GM12801 (cell line): ENCODE measurements around the gene POLR1C.

Experiments used
- TF ChIP-seq, protein P1 (sequence below): IDR thresholded peaks from one replicate; pipeline ENCODE4 v1.5.1; 2011; ENCODE audit warnings: control low read depth; ENCODE audit not compliant: insufficient read length; ENCODE audit errors: extremely low read depth

POLR1C gene

DNA sequence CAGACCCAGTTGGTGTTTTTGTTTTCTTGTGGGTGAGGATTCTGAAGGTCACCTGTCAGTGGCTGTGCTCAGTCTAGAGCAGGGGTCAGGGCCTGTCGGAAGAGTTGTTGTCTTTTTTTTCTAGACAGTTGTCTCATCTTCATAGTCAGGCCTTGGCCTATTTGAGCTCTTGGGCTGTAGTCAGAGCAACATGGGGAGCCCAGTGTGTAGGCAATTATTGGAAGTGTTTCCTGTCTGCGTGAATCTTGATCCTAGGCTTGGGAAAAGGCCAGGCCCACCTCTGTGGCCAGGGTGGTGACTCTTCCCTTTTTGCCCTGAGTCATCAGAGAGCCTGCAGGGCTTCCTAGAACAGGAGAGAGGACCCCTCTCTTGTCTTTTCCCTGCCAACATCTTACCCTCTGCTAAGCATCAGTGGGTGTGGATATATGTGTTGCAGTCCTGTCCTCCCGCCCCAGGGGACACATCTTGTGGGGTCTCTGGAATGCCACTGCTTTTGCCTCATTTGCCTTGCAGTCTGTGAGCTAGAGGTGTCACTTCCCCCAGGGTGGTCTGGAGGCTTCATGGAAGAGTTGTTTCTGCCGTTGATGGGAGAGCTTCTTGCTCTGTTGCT, 28.1 kb upstream of the POLR1C start:
- TF ChIP-seq, protein P1, sequence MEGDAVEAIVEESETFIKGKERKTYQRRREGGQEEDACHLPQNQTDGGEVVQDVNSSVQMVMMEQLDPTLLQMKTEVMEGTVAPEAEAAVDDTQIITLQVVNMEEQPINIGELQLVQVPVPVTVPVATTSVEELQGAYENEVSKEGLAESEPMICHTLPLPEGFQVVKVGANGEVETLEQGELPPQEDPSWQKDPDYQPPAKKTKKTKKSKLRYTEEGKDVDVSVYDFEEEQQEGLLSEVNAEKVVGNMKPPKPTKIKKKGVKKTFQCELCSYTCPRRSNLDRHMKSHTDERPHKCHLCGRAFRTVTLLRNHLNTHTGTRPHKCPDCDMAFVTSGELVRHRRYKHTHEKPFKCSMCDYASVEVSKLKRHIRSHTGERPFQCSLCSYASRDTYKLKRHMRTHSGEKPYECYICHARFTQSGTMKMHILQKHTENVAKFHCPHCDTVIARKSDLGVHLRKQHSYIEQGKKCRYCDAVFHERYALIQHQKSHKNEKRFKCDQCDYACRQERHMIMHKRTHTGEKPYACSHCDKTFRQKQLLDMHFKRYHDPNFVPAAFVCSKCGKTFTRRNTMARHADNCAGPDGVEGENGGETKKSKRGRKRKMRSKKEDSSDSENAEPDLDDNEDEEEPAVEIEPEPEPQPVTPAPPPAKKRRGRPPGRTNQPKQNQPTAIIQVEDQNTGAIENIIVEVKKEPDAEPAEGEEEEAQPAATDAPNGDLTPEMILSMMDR, result no peak

DNA sequence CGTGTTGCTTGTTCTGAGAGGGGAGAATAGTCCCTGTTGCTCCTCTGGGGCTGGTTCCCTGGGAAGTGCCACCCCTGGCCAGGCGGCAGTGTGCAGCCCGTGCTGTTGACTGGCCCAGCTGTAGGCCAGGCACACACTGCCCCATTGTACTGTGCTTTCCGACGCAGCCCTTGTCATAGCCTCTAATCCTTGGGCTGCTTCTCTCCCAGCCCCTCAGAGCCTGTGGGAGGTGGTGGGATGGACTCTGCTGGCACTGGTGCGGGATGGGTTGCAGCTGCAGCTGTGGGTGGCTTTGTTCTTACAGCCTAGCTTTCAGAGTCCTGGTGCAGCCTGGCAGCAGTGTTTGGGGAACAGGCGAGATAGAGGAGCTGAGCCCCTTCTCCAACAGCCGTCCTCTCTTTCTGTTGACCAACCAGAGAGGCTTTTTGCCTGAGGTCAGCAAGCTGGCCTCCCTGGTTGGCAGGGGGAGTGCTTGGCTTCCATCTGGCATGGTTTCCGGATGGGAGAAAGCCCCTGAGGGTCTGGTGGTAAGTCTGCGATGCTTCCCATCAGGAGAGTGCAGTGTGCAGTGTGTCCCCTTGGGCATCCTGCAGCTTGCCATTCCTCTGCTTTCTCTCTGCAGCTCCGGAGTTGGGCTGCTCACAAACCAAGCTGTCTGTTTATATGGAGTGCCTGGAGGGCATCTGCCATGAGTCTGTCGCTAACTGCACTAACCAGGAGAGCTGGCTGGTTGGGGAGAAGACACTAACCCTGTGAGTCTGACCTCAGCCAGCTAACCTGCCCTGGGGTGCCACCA, 27.4 kb upstream of the POLR1C start:
- TF ChIP-seq, protein P1, result no peak

DNA sequence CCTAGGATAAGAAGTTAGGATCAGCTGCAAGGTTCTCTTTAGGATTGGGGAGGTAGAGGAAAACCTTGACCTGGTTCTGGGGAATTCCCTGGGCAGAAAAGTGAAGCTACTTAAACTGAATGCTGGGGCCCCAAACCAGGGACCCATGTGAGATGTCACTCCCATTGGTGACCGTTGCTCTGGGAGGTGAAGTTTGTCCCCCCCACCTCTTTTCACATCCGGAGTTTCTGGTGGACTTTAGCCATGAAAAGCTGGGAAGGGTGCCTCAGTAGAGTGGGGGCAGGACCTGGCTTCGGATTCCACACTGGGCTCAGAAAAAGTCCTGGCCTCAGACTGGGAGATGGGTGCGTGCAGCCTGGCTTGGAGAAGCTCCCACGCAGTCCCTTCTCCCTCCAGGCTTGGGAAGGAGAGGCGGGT, 26.4 kb upstream of the POLR1C start:
- TF ChIP-seq, protein P1, result no peak

DNA sequence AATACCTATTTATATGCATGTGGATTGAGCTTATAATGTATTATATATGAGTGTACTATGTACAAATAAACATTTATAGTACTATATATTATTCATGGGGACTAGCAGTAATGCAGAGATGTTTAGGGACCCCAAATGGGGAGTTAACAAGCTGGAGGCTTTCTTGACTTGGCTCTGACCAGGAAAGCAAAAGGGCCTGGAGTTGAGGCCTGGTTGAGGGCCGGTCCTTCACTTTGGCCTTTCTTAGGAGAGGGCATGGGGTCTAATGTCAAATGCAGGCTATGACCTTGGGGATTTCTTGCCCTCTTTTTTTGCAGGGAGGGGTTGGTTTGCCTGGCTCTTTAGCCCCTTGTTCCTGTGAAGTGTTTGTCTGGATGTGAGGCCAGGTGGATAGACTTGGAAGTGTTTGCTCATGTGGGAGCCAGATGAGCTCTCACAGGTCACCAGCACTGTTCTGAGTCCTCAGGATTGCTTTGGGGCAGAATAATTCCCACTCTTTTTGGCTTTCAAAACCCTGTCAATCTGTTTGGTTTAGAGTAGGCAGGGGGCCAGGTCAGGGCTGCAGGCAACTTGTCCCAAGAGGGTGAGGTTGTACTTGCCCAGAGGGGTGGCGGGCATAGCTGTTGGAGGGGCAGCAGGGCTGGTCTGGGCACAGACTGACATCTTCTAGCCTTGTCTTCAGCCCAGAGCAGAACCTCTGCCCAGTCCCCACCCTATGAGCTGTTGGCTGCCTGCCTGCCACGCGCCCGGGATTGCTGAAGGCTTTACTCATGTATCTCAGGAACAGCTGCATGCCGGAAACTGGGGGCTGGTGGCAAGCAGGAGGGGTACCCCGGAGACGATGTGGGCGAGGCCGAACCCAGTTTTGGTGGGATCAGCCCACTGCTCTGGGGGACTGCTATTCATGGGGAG, 24.9 kb upstream of the POLR1C start:
- TF ChIP-seq, protein P1, result no peak

DNA sequence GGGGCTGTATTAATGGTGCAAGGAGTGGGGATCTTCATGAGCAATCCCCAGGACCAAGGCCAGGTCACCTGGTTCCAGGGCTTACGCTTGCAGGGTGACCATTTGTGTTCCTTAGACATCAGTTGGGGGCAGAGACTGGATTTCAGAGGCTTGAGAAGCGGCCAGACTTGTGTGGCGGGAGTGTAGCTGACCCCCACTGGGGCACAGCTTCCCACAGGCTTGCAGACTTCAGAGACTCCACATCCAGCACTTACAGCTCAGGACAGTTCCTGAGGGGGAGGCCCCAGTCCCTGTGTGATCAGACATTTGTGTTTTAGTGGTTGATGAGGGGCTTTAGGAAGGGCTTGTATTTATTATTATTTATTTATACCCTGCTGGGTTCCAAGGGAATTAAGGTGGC, 24.2 kb upstream of the POLR1C start:
- TF ChIP-seq, protein P1, result no peak

DNA sequence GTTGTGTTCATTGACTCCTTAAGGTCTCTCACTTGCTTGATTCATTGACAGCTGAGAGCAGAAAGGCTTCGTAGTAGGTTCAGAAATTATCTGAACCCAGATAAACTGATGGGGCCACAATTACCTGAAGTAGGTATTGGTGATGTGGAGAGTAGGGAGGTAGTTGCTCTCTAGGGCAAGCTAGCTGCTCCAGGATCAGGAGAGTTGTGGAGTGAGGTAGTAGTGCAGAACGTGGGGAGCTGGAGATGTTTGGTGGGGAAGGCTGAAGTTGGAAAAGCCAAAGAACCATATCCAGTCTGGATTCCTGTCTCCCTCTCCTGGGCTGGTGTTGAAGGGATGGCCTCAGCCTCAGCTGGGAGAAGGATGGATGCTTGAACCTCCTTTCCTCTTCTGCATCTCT, 23.7 kb upstream of the POLR1C start:
- TF ChIP-seq, protein P1, result no peak

DNA sequence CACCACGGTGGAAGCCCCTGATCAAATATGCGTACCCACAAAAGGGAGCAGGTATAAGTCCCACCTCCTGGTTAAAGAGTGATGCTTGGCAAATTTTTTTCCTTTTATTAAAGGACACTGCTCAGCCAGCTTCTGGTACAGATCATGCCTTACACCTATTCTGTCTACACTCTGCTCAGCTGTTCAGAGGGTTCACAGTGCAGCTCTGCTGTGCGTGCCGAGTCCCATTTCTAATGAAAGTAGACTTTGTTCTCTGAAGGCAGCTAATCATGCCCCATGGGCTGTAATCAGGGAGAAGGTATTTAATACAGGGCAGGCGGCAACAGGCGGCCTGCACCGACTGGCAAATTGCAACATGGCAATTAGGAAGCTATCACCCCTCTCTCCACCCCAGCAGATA, 23.1 kb upstream of the POLR1C start:
- TF ChIP-seq, protein P1, result no peak
